NCI-H2029 treated with DMSO at 0.1 percent for 48 hours (cell line): ENCODE measurements around the gene UQCRFS1.

ENCODE experiments used
- DNase-seq: peaks from one replicate; lab custom pipeline; 2025; lab: John Stamatoyannopoulos, UW

Gene UQCRFS1

GRCh38 chr19:29155683-29156082, 57.3 kb downstream of the UQCRFS1 start:
- no peak for DNase-seq
